HG02943 (cell line): ENCODE results near the gene EEFSEC.

Experiments used
- ATAC-seq: cut with Tn5 transposase; IDR thresholded peaks from one replicate; pipeline ENCODE4 v1.9.1; 2021; ENCODE audit warnings: mild to moderate bottlenecking, low read depth, moderate library complexity; ENCODE audit not compliant: unreplicated experiment

Gene EEFSEC

GRCh38 chr3:128309026-128309425, 155.7 kb downstream of the EEFSEC start:
- no peak for ATAC-seq

GRCh38 chr3:128310286-128311058, 157.2 kb downstream of the EEFSEC start:
- ATAC-seq, result no peak

DNA sequence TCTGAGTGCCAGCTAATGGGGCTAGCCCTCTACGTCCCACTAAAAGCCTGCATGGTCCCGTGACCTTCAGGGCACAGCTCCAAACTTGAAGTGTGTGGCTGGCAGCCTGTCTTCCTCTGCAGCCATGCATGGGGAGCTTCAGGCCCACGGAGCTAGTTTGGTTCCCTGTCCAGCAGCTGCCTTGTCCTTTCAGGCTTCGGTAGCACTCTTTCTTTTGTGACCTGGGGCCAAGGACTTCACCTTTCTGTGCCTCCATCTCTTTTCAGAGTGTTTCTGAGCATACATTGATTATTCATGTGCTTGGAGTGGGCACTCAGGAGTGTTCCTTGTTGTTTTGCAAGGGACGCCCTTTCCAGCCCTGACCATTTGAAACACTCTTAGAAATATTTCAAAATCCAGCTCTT, 158.2 kb downstream of the EEFSEC start:
- no peak for ATAC-seq

- ATAC-seq, result no peak
Observed at GRCh38 chr3:128312271-128312670, 159.0 kb downstream of the EEFSEC start.

- ATAC-seq, result no peak
Observed at GRCh38 chr3:128313071-128313725, 159.9 kb downstream of the EEFSEC start.

GRCh38 chr3:128313935-128314334, 160.7 kb downstream of the EEFSEC start:
- no peak for ATAC-seq

DNA sequence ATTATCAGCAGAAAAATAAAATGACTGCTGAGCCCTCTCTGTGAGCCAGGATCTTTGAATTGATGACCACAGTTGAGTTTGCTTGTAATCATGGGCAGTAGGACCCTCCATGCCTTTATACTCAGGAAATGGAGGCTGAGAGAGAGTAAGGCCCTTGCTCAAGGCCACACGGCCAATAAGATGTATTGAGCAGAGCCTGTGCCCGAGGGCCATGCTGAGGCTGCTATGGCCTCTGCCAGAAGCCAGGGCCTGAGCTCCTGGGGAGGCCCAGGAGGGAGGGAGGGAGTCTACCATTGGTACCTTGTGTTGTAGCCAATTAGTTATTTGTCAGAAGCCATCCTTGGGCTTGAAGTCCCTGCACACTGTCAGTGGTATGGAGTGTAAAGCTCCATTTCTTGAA, 162.0 kb downstream of the EEFSEC start:
- no peak for ATAC-seq

DNA sequence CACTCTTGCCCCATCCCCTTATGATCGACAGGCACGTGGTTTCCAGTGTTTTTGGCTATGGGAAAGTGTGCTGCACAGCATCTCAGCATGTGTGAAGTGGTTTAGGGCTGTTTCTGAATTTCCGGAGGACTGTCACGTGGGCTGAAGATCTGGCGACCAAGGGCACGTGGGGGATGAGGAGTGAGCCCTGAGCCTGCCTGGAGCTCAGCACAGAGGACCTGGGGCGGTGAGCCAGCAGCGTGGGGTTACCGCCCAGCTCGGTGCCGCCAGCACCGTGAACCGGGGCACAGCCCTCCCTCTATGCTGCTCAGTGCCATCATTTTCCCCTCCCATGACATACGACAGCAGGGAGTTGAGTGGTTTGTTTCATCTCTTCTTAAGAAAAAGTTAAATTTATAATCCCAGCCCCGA, 163.2 kb downstream of the EEFSEC start:
- no peak for ATAC-seq

- no peak for ATAC-seq
Observed at GRCh38 chr3:128317101-128317697, 163.9 kb downstream of the EEFSEC start.

- no peak for ATAC-seq
Observed at GRCh38 chr3:128317698-128318231, 164.5 kb downstream of the EEFSEC start.

GRCh38 chr3:128318275-128318941, 165.1 kb downstream of the EEFSEC start:
- ATAC-seq, result no peak

GRCh38 chr3:128319107-128319506, 165.8 kb downstream of the EEFSEC start:
- ATAC-seq, result no peak

GRCh38 chr3:128319741-128320141, 166.5 kb downstream of the EEFSEC start:
- ATAC-seq, result no peak

GRCh38 chr3:128320551-128321340, 167.5 kb downstream of the EEFSEC start:
- ATAC-seq, result no peak

GRCh38 chr3:128321418-128321817, 168.1 kb downstream of the EEFSEC start:
- no peak for ATAC-seq

- ATAC-seq, result no peak
Observed at GRCh38 chr3:128322030-128323022, 169.0 kb downstream of the EEFSEC start.

DNA sequence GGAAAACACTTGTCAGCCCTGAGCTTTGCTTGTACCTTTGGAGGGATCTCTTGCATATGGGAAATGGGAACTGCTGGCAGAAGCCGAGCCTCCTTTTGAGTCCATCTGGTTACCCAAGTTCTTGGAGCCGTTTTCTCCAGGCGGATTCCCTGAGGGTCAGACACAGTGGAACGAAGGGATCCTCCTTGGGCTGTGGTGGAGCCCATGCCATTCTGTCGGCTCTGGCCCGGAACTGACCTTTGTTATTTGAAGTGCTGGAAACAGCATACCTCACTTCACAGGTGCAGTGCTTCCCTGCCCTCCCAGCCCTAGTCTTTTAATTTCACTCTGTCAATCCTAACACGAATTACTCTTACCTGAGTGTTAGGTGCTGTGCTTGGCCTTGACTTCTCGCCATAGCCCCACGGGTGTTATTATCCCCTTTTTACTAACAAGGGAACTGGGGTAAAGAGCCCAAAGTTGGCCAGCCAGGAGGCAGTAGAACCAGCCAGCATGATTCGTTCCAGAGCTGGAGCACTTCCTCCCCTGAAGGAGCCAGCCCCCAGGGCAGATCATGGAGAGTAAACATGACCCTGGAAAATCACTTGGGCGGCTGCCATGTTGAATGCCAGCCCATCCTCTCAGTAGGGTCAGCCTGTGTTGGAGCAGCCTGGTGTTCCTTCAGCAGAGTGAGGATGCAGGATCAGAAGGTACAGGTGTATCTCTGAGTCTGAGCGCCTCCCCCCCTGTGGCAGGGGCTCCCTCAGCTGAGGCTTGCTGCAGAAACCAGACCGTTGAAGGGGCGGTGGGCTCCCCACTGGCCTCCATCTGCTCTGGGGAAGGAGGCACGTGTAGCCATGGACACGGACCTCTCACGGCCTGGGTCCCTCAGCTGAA, 170.2 kb downstream of the EEFSEC start:
- no peak for ATAC-seq
